HepG2 (cell line): ENCODE data around the gene RFC2. TPM values are rescaled to one million over a fixed set of nuclear protein-coding genes. Genes with fewer than 3 reads are reported as not detected.
A peak's percentile ranks its signal among the peaks of the same experiment; 100 is the strongest.

Experiments used
- ATAD3A ChIP-seq: sonication (generic); formaldehyde crosslinking; IDR thresholded peaks from 2 replicates; pipeline ENCODE4 v1.4.0; 2020; ENCODE audit warnings: missing genetic modification reagents
- BORCS8-MEF2B ChIP-seq: sonication (generic); formaldehyde crosslinking; IDR thresholded peaks from 2 replicates; pipeline ENCODE4 v1.8.0; 2022; ENCODE audit warnings: mild to moderate bottlenecking, missing genetic modification reagents
- ELK4 ChIP-seq: sonication (generic); formaldehyde crosslinking; IDR thresholded peaks from 2 replicates; pipeline ENCODE4 v1.9.0; 2021; ENCODE audit warnings: missing genetic modification reagents, borderline replicate concordance
- HOXD1 ChIP-seq: sonication (generic); formaldehyde crosslinking; IDR thresholded peaks from 2 replicates; pipeline ENCODE4 v1.5.0; 2020; ENCODE audit warnings: missing genetic modification reagents
- IKZF5 ChIP-seq: IDR thresholded peaks from 2 replicates; pipeline ENCODE4 v1.6.1; 2018; ENCODE audit warnings: missing genetic modification reagents, mild to moderate bottlenecking, missing compliant biosample characterization
- KAT8 ChIP-seq: IDR thresholded peaks from 2 replicates; pipeline ENCODE4 v1.6.1; 2016; ENCODE audit warnings: missing genetic modification reagents, missing compliant biosample characterization
- MIXL1 ChIP-seq: IDR thresholded peaks from 2 replicates; pipeline ENCODE4 v1.6.1; 2016
- NFRKB ChIP-seq: fragments of 450-650 bp; IDR thresholded peaks from 2 replicates; pipeline ENCODE4 v1.6.1; 2017
- NONO ChIP-seq, 2 experiments: fragments of 450-650 bp in 1 of 2; sonication (generic) in 1 of 2; formaldehyde crosslinking in 1 of 2; IDR thresholded peaks in 1 of 2; conservative IDR thresholded peaks in 1 of 2; 2 replicates each; pipeline versions ENCODE4 v1.6.1 to v1.8.0; 2017 to 2022; ENCODE audit warnings: mild to moderate bottlenecking in 1 of 2, missing genetic modification reagents in 1 of 2, moderate library complexity in 1 of 2
- SRSF4 ChIP-seq: fragments of 200-400 bp; formaldehyde crosslinking; IDR thresholded peaks from one replicate; pipeline ENCODE4 v1.6.1; 2018; ENCODE audit warnings: mild to moderate bottlenecking, low read depth, low read length, moderate library complexity; ENCODE audit not compliant: poor library complexity, severe bottlenecking
- STAG1 ChIP-seq: sonication (generic); formaldehyde crosslinking; IDR thresholded peaks from 2 replicates; pipeline ENCODE4 v1.4.0; 2020; ENCODE audit warnings: missing genetic modification reagents
- ZNF142 ChIP-seq: sonication (generic); formaldehyde crosslinking; IDR thresholded peaks from 2 replicates; pipeline ENCODE4 v1.4.0; 2020; ENCODE audit warnings: missing genetic modification reagents
- ZNF205 ChIP-seq: IDR thresholded peaks from 2 replicates; pipeline ENCODE4 v1.6.1; 2018; ENCODE audit warnings: missing biosample characterization, missing genetic modification reagents
- ZNF577 ChIP-seq: sonication (generic); formaldehyde crosslinking; IDR thresholded peaks from 2 replicates; pipeline ENCODE4 v1.4.0; 2020; ENCODE audit warnings: mild to moderate bottlenecking, low read depth, missing genetic modification reagents, borderline replicate concordance
- ZNF598 ChIP-seq: sonication (generic); formaldehyde crosslinking; IDR thresholded peaks from 2 replicates; pipeline ENCODE4 v1.5.1; 2020; ENCODE audit warnings: mild to moderate bottlenecking, missing genetic modification reagents, borderline replicate concordance
- ZNF737 ChIP-seq: sonication (generic); formaldehyde crosslinking; IDR thresholded peaks from 2 replicates; pipeline ENCODE4 v1.5.0; 2020; ENCODE audit warnings: missing genetic modification reagents, mild to moderate bottlenecking, borderline replicate concordance
- ZNF749 ChIP-seq: sonication (generic); formaldehyde crosslinking; IDR thresholded peaks from 2 replicates; pipeline ENCODE4 v1.8.0; 2022; ENCODE audit warnings: mild to moderate bottlenecking, missing genetic modification reagents, moderate library complexity, borderline replicate concordance
- ZZZ3 ChIP-seq: sonication (generic); formaldehyde crosslinking; IDR thresholded peaks from 2 replicates; pipeline ENCODE4 v1.4.0; 2020; ENCODE audit warnings: missing genetic modification reagents, mild to moderate bottlenecking, borderline replicate concordance
- polyA plus RNA-seq, 8 experiments: library from polyadenylated mRNA; depleted of rRNA in 3 of 8; stranded (reverse) in 7 of 8; unstranded in 1 of 8; fragments of >200 nt; fragmentation: Illumina TruSeq in 4 of 8; extraction: Trizol in 4 of 8; gene quantifications; 2 replicates each; pipeline versions ENCODE4 v1.2.1 to v1.2.3, GENCODE V29; 2011 to 2016; ENCODE audit warnings: low read depth in 4 of 8, missing spikeins in 1 of 8, mixed read lengths in 1 of 8; ENCODE audit not compliant: insufficient read depth in 1 of 8
- total RNA-seq, 5 experiments: library from RNA; depleted of rRNA; stranded (reverse); fragments of >200 nt; fragmentation: Illumina TruSeq; extraction: Trizol; gene quantifications; 2 replicates each; pipeline ENCODE4 v1.2.3, GENCODE V29; 2016; ENCODE audit warnings: low read depth in 1 of 5
- TF ChIP-seq, protein P1 (sequence below): sonication (generic); formaldehyde crosslinking; IDR thresholded peaks from 2 replicates; pipeline ENCODE4 v1.5.0; 2020; ENCODE audit warnings: mild to moderate bottlenecking, missing genetic modification reagents, borderline replicate concordance

Gene RFC2
- total and polyA plus RNA-seq, 2 of the 13 experiments (the other 11 are each of a cell fraction or from before 2014, with no cell fraction given) = 14.6 to 43.5 TPM

GRCh38 chr7:74254129-74254857 is at the start of gene RFC2 (continued):
- peak; percentile 90; the same call in 1 of the 2 replicates for TF ChIP-seq IKZF5
- peak; percentile 85; the same call in 1 of the 2 replicates for TF ChIP-seq ZNF142
- TF ChIP-seq MIXL1 (CRISPR knock-in tag) = peak; percentile 64; the same call in 1 of the 2 replicates
- peak; percentile 45; the same call in 1 of the 2 replicates for TF ChIP-seq HOXD1 (CRISPR knock-in tag)
- TF ChIP-seq NFRKB = 0 out of 2 replicates have a peak, but pooled peaks have one; percentile 38
- no peak for TF ChIP-seq SRSF4
- TF ChIP-seq BORCS8-MEF2B (CRISPR knock-in tag) = peak; percentile 93
- no peak for TF ChIP-seq ZNF737 (CRISPR knock-in tag)
- peak; percentile 85; the same call in 1 of the 2 replicates for TF ChIP-seq ZZZ3 (CRISPR knock-in tag)
- TF ChIP-seq KAT8 (CRISPR knock-in tag) = peak; percentile 97
- no peak for TF ChIP-seq ZNF577 (CRISPR knock-in tag)
- TF ChIP-seq NONO (IDR thresholded peaks at IDR 0.05) = no peak
- peak; percentile 97 for TF ChIP-seq NONO (CRISPR knock-in tag; conservative IDR thresholded peaks at IDR 0.05)
- TF ChIP-seq ATAD3A (CRISPR knock-in tag) = no peak; the same call in 1 of the 2 replicates
- TF ChIP-seq ELK4 (CRISPR knock-in tag) = no peak
- no peak for TF ChIP-seq ZNF749 (CRISPR knock-in tag)
- peak; percentile 74 for TF ChIP-seq ZNF205 (CRISPR knock-in tag)
- 0 out of 2 replicates have a peak, but pooled peaks have one; percentile 14 for TF ChIP-seq STAG1
- TF ChIP-seq, protein P1, sequence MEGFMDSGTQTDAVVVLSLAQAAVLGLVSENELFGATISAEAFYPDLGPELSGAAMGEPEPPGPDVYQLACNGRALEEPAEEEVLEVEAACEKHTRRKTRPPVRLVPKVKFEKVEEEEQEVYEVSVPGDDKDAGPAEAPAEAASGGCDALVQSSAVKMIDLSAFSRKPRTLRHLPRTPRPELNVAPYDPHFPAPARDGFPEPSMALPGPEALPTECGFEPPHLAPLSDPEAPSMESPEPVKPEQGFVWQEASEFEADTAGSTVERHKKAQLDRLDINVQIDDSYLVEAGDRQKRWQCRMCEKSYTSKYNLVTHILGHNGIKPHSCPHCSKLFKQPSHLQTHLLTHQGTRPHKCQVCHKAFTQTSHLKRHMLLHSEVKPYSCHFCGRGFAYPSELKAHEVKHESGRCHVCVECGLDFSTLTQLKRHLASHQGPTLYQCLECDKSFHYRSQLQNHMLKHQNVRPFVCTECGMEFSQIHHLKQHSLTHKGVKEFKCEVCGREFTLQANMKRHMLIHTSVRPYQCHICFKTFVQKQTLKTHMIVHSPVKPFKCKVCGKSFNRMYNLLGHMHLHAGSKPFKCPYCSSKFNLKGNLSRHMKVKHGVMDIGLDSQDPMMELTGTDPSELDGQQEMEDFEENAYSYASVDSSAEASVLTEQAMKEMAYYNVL = peak; percentile 43; the same call in 1 of the 2 replicates
- peak; percentile 94; the same call in 1 of the 2 replicates for TF ChIP-seq ZNF598 (CRISPR knock-in tag)
